IMR-90 (cell line): ENCODE measurements around the gene HMOX1. TPM values are rescaled to one million over a fixed set of nuclear protein-coding genes. Genes with fewer than 3 reads are reported as not detected.
A peak's percentile ranks its signal among the peaks of the same experiment; 100 is the strongest.

Experiments
- ATAC-seq: fragments of 200-7000 bp; cut with Tn5 transposase; 2 replicates; pipeline ENCODE4 v1.9.1; 2020; ENCODE audit warnings: low read depth, mild to moderate bottlenecking, moderate library complexity
- BruUV-seq: library from RNA; stranded (reverse); fragments of 400-500 nt; replicated peaks from 2 replicates; lab custom pipeline; 2021; lab: Mats Ljungman, UMichigan
- CTCF ChIA-PET: fragments of 300-600 bp; formaldehyde crosslinking; extraction: SDS; loops from one replicate; lab custom pipeline; 2021; ENCODE audit warnings: antibody characterized with exemption; lab: Yijun Ruan, JAX
- POLR2A ChIA-PET: fragments of 300-600 bp; sonication (Branson Sonifier 250); formaldehyde crosslinking; loops from one replicate; lab custom pipeline; 2022; ENCODE audit warnings: antibody characterized with exemption; ENCODE audit not compliant: unreplicated experiment; lab: Charles Lee
- DNase-seq: peaks from one replicate; pipeline ENCODE4 v3.0.0; 2013
- H2AFZ ChIP-seq: replicated peaks from 2 replicates; pipeline ENCODE3; 2013; ENCODE audit warnings: low read length, mild to moderate bottlenecking; ENCODE audit not compliant: poor library complexity
- H2AK5ac ChIP-seq: 2 replicates; pipeline ENCODE4 v1.6.1; 2013; ENCODE audit warnings: low read depth, low read length, inconsistent platforms
- H2AK9ac ChIP-seq: replicated peaks from 2 replicates; pipeline ENCODE3; 2013; ENCODE audit warnings: mild to moderate bottlenecking, low read depth, low read length, moderate library complexity; ENCODE audit not compliant: poor library complexity
- H2BK120ac ChIP-seq: 2 replicates; pipeline ENCODE4 v1.6.1; 2013; ENCODE audit warnings: low read depth, low read length, inconsistent platforms
- H2BK15ac ChIP-seq: 3 replicates; pipeline ENCODE4 v1.6.1; 2013; ENCODE audit warnings: low read depth, low read length, inconsistent platforms
- H2BK20ac ChIP-seq: 2 replicates; pipeline ENCODE4 v1.6.1; 2013; ENCODE audit warnings: low read depth, mild to moderate bottlenecking, inconsistent platforms, low read length, moderate library complexity
- H2BK5ac ChIP-seq: 2 replicates; pipeline ENCODE4 v1.6.1; 2013; ENCODE audit warnings: mild to moderate bottlenecking, low read depth, low read length, inconsistent platforms; ENCODE audit not compliant: poor library complexity, severe bottlenecking
- H3K14ac ChIP-seq: replicated peaks from 2 replicates; pipeline ENCODE4 v1.6.1; 2013; ENCODE audit warnings: low read depth, low read length, inconsistent platforms
- H3K18ac ChIP-seq: 2 replicates; pipeline ENCODE4 v1.6.1; 2013; ENCODE audit warnings: low read depth, low read length, control low read depth
- H3K23ac ChIP-seq: 2 replicates; pipeline ENCODE4 v1.6.1; 2013; ENCODE audit warnings: low read depth, low read length, inconsistent platforms
- H3K27ac ChIP-seq: 2 replicates; pipeline ENCODE4 v1.5.1; 2013; ENCODE audit warnings: mild to moderate bottlenecking, control low read depth, low read length; ENCODE audit not compliant: insufficient read depth
- H3K27me3 ChIP-seq: 2 replicates; pipeline ENCODE4 v1.6.1; 2013; ENCODE audit warnings: low read length; ENCODE audit not compliant: control insufficient read depth, insufficient read depth
- H3K36me3 ChIP-seq: 2 replicates; pipeline ENCODE4 v1.6.1; 2013; ENCODE audit warnings: low read length, mixed read lengths; ENCODE audit not compliant: control insufficient read depth, insufficient read depth
- H3K4ac ChIP-seq: 2 replicates; pipeline ENCODE4 v1.6.1; 2013; ENCODE audit warnings: low read depth, low read length, inconsistent platforms
- H3K4me1 ChIP-seq: 2 replicates; pipeline ENCODE4 v1.6.1; 2013; ENCODE audit warnings: low read length, mixed read lengths; ENCODE audit not compliant: control insufficient read depth, insufficient read depth
- H3K4me2 ChIP-seq: 2 replicates; pipeline ENCODE4 v1.6.1; 2013; ENCODE audit warnings: low read depth, mild to moderate bottlenecking, control low read depth, low read length, moderate library complexity
- H3K4me3 ChIP-seq: 2 replicates; pipeline ENCODE4 v1.5.1; 2013; ENCODE audit warnings: low read depth, mild to moderate bottlenecking, control low read depth, low read length, moderate library complexity; ENCODE audit not compliant: insufficient read depth
- H3K56ac ChIP-seq: 2 replicates; pipeline ENCODE4 v1.6.1; 2013; ENCODE audit warnings: low read length, inconsistent platforms; ENCODE audit not compliant: insufficient read depth; ENCODE audit errors: extremely low read depth
- H3K79me1 ChIP-seq, 2 experiments: 2 replicates each; pipeline ENCODE4 v1.6.1; 2013; ENCODE audit warnings: low read length in 2 of 2, inconsistent platforms in 1 of 2, low read depth in 1 of 2
- H3K9ac ChIP-seq: 2 replicates; pipeline ENCODE4 v1.6.1; 2013; ENCODE audit warnings: low read depth, low read length, control low read depth
- H3K9me1 ChIP-seq: 2 replicates; pipeline ENCODE4 v1.6.1; 2013; ENCODE audit warnings: low read length, inconsistent platforms; ENCODE audit not compliant: insufficient read depth
- H3K9me3 ChIP-seq: 2 replicates; pipeline ENCODE4 v1.6.1; 2013; ENCODE audit warnings: low read length; ENCODE audit not compliant: control insufficient read depth, insufficient read depth
- H4K20me1 ChIP-seq: 2 replicates; pipeline ENCODE4 v1.6.1; 2013; ENCODE audit warnings: low read length, inconsistent platforms; ENCODE audit not compliant: insufficient read depth
- H4K5ac ChIP-seq: 2 replicates; pipeline ENCODE4 v1.6.1; 2013; ENCODE audit warnings: mild to moderate bottlenecking, low read depth, low read length, control low read depth
- H4K8ac ChIP-seq, 2 experiments: 2 replicates each; pipeline ENCODE4 v1.6.1; 2013; ENCODE audit warnings: low read depth in 2 of 2, low read length in 2 of 2, control low read depth in 1 of 2, inconsistent platforms in 1 of 2
- H4K91ac ChIP-seq: 2 replicates; pipeline ENCODE4 v1.6.1; 2013; ENCODE audit warnings: low read depth, low read length, inconsistent platforms; ENCODE audit not compliant: insufficient read depth
- BHLHE40 ChIP-seq: fragments of 150-350 bp; IDR thresholded peaks from 2 replicates; pipeline ENCODE4 v1.6.1; 2016; ENCODE audit warnings: mild to moderate bottlenecking, low read depth, low read length
- CEBPB ChIP-seq: IDR thresholded peaks from 2 replicates; pipeline ENCODE4 v1.6.1; 2012; ENCODE audit warnings: low read depth, low read length, improper control_type of control experiment
- CHD1 ChIP-seq: IDR thresholded peaks from 2 replicates; pipeline ENCODE4 v1.6.1; 2012; ENCODE audit warnings: low read depth, low read length, improper control_type of control experiment
- CTCF ChIP-seq: conservative IDR thresholded peaks from 2 replicates; pipeline ENCODE4 v1.5.1; 2012; ENCODE audit warnings: mild to moderate bottlenecking, low read depth, low read length, improper control_type of control experiment
- ELK1 ChIP-seq: fragments of 150-350 bp; IDR thresholded peaks from 2 replicates; pipeline ENCODE4 v1.6.1; 2016; ENCODE audit warnings: low read depth, mild to moderate bottlenecking, low read length, moderate library complexity, borderline replicate concordance
- FOS ChIP-seq: fragments of 150-350 bp; IDR thresholded peaks from 2 replicates; pipeline ENCODE4 v1.6.1; 2016; ENCODE audit warnings: low read depth, low read length
- MAFK ChIP-seq: IDR thresholded peaks from 2 replicates; pipeline ENCODE4 v1.6.1; 2012; ENCODE audit warnings: low read depth, low read length, improper control_type of control experiment
- MAZ ChIP-seq: IDR thresholded peaks from 2 replicates; pipeline ENCODE4 v1.6.1; 2012; ENCODE audit warnings: low read depth, mild to moderate bottlenecking, low read length, improper control_type of control experiment, moderate library complexity, borderline replicate concordance
- MXI1 ChIP-seq: IDR thresholded peaks from 2 replicates; pipeline ENCODE4 v1.6.1; 2012; ENCODE audit warnings: low read depth, mild to moderate bottlenecking, low read length, moderate library complexity, borderline replicate concordance
- NFE2L2 ChIP-seq: fragments of 150-350 bp; IDR thresholded peaks from 2 replicates; pipeline ENCODE4 v1.6.1; 2016; ENCODE audit warnings: low read depth, mild to moderate bottlenecking, low read length
- POLR2A ChIP-seq: IDR thresholded peaks from 2 replicates; pipeline ENCODE4 v1.6.1; 2012; ENCODE audit warnings: mild to moderate bottlenecking, low read depth, low read length
- RAD21 ChIP-seq: IDR thresholded peaks from 2 replicates; pipeline ENCODE4 v1.6.1; 2012; ENCODE audit warnings: low read length, improper control_type of control experiment
- RCOR1 ChIP-seq: IDR thresholded peaks from 2 replicates; pipeline ENCODE4 v1.6.1; 2012; ENCODE audit warnings: mild to moderate bottlenecking, low read length, improper control_type of control experiment; ENCODE audit not compliant: insufficient replicate concordance
- RFX5 ChIP-seq: IDR thresholded peaks from 2 replicates; pipeline ENCODE4 v1.8.0; 2012; ENCODE audit warnings: low read depth, mild to moderate bottlenecking, low read length, moderate library complexity
- SMC3 ChIP-seq: fragments of 150-350 bp; IDR thresholded peaks from 2 replicates; pipeline ENCODE4 v1.6.1; 2016; ENCODE audit warnings: low read depth, mild to moderate bottlenecking, antibody characterized with exemption, low read length, moderate library complexity
- USF2 ChIP-seq: fragments of 150-350 bp; IDR thresholded peaks from 2 replicates; pipeline ENCODE4 v1.6.1; 2017; ENCODE audit warnings: mild to moderate bottlenecking, antibody characterized with exemption, low read length, low read depth
- WGBS, 2 experiments: methylation state at CpG; one replicate each; pipeline versions ENCODE4 v1.1.5 to v1.1.7; 2013; ENCODE audit warnings: missing lambda C conversion rate in 2 of 2; ENCODE audit not compliant: insufficient read length in 1 of 2; ENCODE audit errors: extremely low coverage in 2 of 2; 5-methylcytosine and 5-hydroxymethylcytosine counted together
- dilution Hi-C: fragments of 300-500 bp; cut with HindIII; formaldehyde crosslinking; loops from one replicate; pipeline ENCODE4 v1.14.3; 2018; ENCODE audit warnings: low sequenced_read_pairs; ENCODE audit not compliant: unreplicated experiment
- in situ Hi-C: fragments of 300-500 bp; cut with MboI; formaldehyde crosslinking; loops from 3 replicates; pipeline ENCODE4 v1.14.3; 2019; ENCODE audit warnings: low sequenced_read_pairs, inconsistent platforms, mixed read lengths
- intact Hi-C: fragments of 100-400 bp; cut with micrococcal nuclease; formaldehyde crosslinking; loops from 2 replicates; pipeline ENCODE4 v1.10.0; 2022
- polyA plus RNA-seq, 3 experiments: library from polyadenylated mRNA; depleted of rRNA; stranded (reverse); fragments of >200 nt; gene quantifications; 2 replicates each; pipeline ENCODE4 v1.2.3, GENCODE V29; 2012; ENCODE audit warnings: low replicate concordance in 1 of 3
- total RNA-seq: library from RNA; depleted of rRNA; stranded (reverse); fragments of >200 nt; gene quantifications from 2 replicates; pipeline ENCODE4 v1.2.3, GENCODE V29; 2012

Gene HMOX1
- total and polyA plus RNA-seq, 2 of the 4 experiments (the other 2 are of a cell fraction): 23.1 to 50.5 TPM

GRCh38 chr22:35400501-35400790 is 19.6 kb downstream of the HMOX1 start:
- Histone ChIP-seq H3K4me1 (peaks cover 2% of the 10 kb centered on the region; the same call in 1 of the 2 replicates), H3K79me1 (peaks cover 12 to 24% of the 10 kb centered on the region in 2 experiments), H4K91ac (no peak overlapping the region), H3K9me1 (no peaks in the 10 kb centered on the region; the same call in 1 of the 2 replicates), H3K27me3 (no peaks in the 10 kb centered on the region), H3K9ac (peak overlapping the region; percentile 51), H3K56ac (no peak overlapping the region), H4K5ac (no peak overlapping the region), H3K4ac (0 out of 2 replicates have a peak overlapping the region, but pooled peaks have one; percentile 6), H3K14ac (no peak overlapping the region), H3K18ac (no peak overlapping the region), H4K20me1 (no peaks in the 10 kb centered on the region), H3K4me2 (peak overlapping the region; percentile 82), H4K8ac (peak overlapping the region; percentile 48 to 55; a peak in 2 of 4 replicates), H2AFZ (peak overlapping the region; percentile 84), H3K4me3 (peak overlapping the region; percentile 78), H2BK120ac (no peak overlapping the region), H3K27ac (peak overlapping the region; percentile 14; the same call in 1 of the 2 replicates), H2AK9ac (peak overlapping the region; percentile 79), H2AK5ac (peak overlapping the region; percentile 38; the same call in 1 of the 2 replicates), H2BK15ac (no peak overlapping the region), H2BK5ac (no peak overlapping the region), H3K36me3 (peaks cover 2% of the 10 kb centered on the region; the same call in 1 of the 2 replicates), H3K23ac (no peak overlapping the region), H3K9me3 (no peaks in the 10 kb centered on the region), H2BK20ac (no peak overlapping the region)
- intact Hi-C loops: no loop called here
- DNase-seq: no peak
- no TSS peak for BruUV-seq
- CTCF ChIA-PET: no interaction called here
- peak; percentile 9 for ATAC-seq
- WGBS, 2 experiments: no CpG with 5 or more reads among the region's 20 CpGs
- POLR2A ChIA-PET: no interaction called here
- dilution Hi-C loops: no loop called here
- in situ Hi-C loops: no loop called here
- TF ChIP-seq MAFK: no peak
- no peak for TF ChIP-seq MXI1
- TF ChIP-seq MAZ: no peak
- TF ChIP-seq RFX5: no peak
- no peak for TF ChIP-seq CTCF
- no peak for TF ChIP-seq SMC3
- no peak for TF ChIP-seq CHD1
- no peak for TF ChIP-seq FOS
- no peak for TF ChIP-seq POLR2A
- TF ChIP-seq NFE2L2: no peak
- no peak for TF ChIP-seq ELK1
- no peak for TF ChIP-seq BHLHE40
- no peak for TF ChIP-seq RAD21
- TF ChIP-seq CEBPB: no peak
- no peak for TF ChIP-seq USF2
- TF ChIP-seq RCOR1: no peak
